NK-92 treated with Interleukin-12 subunit alpha and Interleukin-12 subunit beta, amount 100 ng/mL, for 24 hours (cell line): Measurements from ENCODE around the gene SNCB.

Experiments used
- DNase-seq: peaks from one replicate; lab custom pipeline; 2025; lab: John Stamatoyannopoulos, UW

The SNCB gene

GRCh38 chr5:176644294-176644693, 14.0 kb upstream of the SNCB start:
- no peak for DNase-seq

GRCh38 chr5:176643491-176644219, 13.3 kb upstream of the SNCB start:
- DNase-seq, result no peak

GRCh38 chr5:176642675-176643490, 12.5 kb upstream of the SNCB start:
- no peak for DNase-seq

GRCh38 chr5:176640616-176641015, 10.3 kb upstream of the SNCB start:
- no peak for DNase-seq

- DNase-seq, result no peak
These were observed 9.6 kb upstream of the SNCB start for GRCh38 chr5:176639981-176640380.

GRCh38 chr5:176639208-176639607, 8.9 kb upstream of the SNCB start:
- DNase-seq, result no peak

- no peak for DNase-seq
These were observed 8.1 kb upstream of the SNCB start for GRCh38 chr5:176638437-176638836.

- DNase-seq, result no peak
These were observed 7.2 kb upstream of the SNCB start for GRCh38 chr5:176637556-176637955.

GRCh38 chr5:176636426-176636825, 6.1 kb upstream of the SNCB start:
- DNase-seq, result no peak

- DNase-seq, result no peak
These were observed 3.3 kb upstream of the SNCB start for GRCh38 chr5:176633598-176633997.

- no peak for DNase-seq
These were observed 2.4 kb upstream of the SNCB start for GRCh38 chr5:176632745-176633144.

GRCh38 chr5:176631383-176632200, 1.3 kb upstream of the SNCB start:
- no peak for DNase-seq

- DNase-seq, result no peak
These were observed 418 bp upstream of the SNCB start for GRCh38 chr5:176630681-176631222.

- DNase-seq, result no peak
These were observed 949 bp downstream of the SNCB start for GRCh38 chr5:176629317-176629852.

- no peak for DNase-seq
These were observed 1.7 kb downstream of the SNCB start for GRCh38 chr5:176628406-176629228.

- DNase-seq, result no peak
These were observed 2.8 kb downstream of the SNCB start for GRCh38 chr5:176627582-176627981.

- no peak for DNase-seq
These were observed 3.5 kb downstream of the SNCB start for GRCh38 chr5:176626876-176627236.

- DNase-seq, result no peak
These were observed 4.1 kb downstream of the SNCB start for GRCh38 chr5:176625966-176626875.

GRCh38 chr5:176625512-176625911, 4.8 kb downstream of the SNCB start:
- no peak for DNase-seq

GRCh38 chr5:176624938-176625337, 5.4 kb downstream of the SNCB start:
- no peak for DNase-seq
